ENCODE data around the gene GON7. TPM values are rescaled to one million over a fixed set of nuclear protein-coding genes. Genes with fewer than 3 reads are reported as not detected.

GON7 gene
- total RNA-seq, 1 donor from 2014 or later: 5.4 TPM

DNA sequence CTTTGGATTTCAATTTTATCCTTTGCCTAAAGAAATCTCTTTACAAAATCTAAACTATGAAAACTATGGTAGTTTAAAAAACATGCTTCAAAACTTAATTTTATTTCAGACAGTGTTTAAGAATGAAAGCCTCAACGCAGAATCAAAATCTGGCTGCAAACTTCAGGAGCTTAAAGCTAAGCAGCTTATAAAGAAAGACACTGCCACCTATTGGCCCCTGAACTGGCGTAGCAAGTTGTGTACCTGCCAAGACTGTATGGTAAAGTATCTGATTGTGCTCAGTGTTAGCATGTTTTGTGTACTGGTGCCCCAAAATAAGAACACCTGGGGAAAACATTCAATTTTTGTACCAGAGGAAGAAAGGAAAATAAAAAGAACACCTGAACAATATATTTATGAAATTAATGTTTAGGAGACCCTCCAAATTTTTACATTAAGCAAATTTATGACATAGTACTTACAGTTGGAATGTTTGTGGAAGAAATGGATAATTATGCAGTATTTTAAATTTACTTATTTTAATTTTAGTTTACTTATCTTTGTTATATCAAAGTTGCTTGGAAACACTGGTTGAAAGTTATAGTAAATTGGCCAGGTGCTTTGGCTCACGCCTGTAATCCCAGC, 12.3 kb upstream of the GON7 start:
- no peaks in the 10 kb centered on the region for H3K9me3 ChIP-seq (ENCODE audit: insufficient read depth, low read depth, low read length)
- Mint-ChIP-seq H3K4me3 (ENCODE audit: unreplicated experiment) (no peak overlapping the region), H3K27me3 (ENCODE audit: low read depth, unreplicated experiment) (no peaks in the 10 kb centered on the region), H3K9me3 (ENCODE audit: unreplicated experiment) (no peaks in the 10 kb centered on the region), H3K4me1 (ENCODE audit: low read depth, unreplicated experiment) (no peaks in the 10 kb centered on the region), H3K36me3 (ENCODE audit: low read depth, unreplicated experiment) (no peaks in the 10 kb centered on the region), H3K27ac (ENCODE audit: unreplicated experiment) (no peak overlapping the region)
- H3K4me2 ChIP-seq (ENCODE audit: low read length): no peak overlapping the region
- DNase-seq (ENCODE audit: low read depth) (peak; percentile 46), FAIRE-seq (no peak)
- peaks cover 14% of the 10 kb centered on the region for H3K36me3 ChIP-seq (ENCODE audit: insufficient read depth, low read length)
- no peak overlapping the region for H3K4me3 ChIP-seq (ENCODE audit: insufficient read depth, low read depth, low read length)
- no peak overlapping the region for H2AFZ ChIP-seq (ENCODE audit: low read depth, low read length)
- H3K27ac ChIP-seq (ENCODE audit: low read depth, low read length): no peak overlapping the region
- no peaks in the 10 kb centered on the region for H3K27me3 ChIP-seq (ENCODE audit: insufficient read depth, low read length)
- no peaks in the 10 kb centered on the region for H4K20me1 ChIP-seq (ENCODE audit: insufficient read depth, low read length)
- no peaks in the 10 kb centered on the region for H3K79me2 ChIP-seq (ENCODE audit: insufficient read depth, low read length)
- no peaks in the 10 kb centered on the region for H3K4me1 ChIP-seq (ENCODE audit: insufficient read depth, low read length)
- TF ChIP-seq, protein P1, sequence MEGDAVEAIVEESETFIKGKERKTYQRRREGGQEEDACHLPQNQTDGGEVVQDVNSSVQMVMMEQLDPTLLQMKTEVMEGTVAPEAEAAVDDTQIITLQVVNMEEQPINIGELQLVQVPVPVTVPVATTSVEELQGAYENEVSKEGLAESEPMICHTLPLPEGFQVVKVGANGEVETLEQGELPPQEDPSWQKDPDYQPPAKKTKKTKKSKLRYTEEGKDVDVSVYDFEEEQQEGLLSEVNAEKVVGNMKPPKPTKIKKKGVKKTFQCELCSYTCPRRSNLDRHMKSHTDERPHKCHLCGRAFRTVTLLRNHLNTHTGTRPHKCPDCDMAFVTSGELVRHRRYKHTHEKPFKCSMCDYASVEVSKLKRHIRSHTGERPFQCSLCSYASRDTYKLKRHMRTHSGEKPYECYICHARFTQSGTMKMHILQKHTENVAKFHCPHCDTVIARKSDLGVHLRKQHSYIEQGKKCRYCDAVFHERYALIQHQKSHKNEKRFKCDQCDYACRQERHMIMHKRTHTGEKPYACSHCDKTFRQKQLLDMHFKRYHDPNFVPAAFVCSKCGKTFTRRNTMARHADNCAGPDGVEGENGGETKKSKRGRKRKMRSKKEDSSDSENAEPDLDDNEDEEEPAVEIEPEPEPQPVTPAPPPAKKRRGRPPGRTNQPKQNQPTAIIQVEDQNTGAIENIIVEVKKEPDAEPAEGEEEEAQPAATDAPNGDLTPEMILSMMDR (IDR thresholded peaks at IDR 0.05; ENCODE audit: insufficient read depth, low read depth, low read length): peak; percentile 63
- TF ChIP-seq EZH2 (IDR thresholded peaks at IDR 0.05; ENCODE audit: insufficient read depth, low read length): no peak
- no peak overlapping the region for H3K9ac ChIP-seq (ENCODE audit: low read length)

DNA sequence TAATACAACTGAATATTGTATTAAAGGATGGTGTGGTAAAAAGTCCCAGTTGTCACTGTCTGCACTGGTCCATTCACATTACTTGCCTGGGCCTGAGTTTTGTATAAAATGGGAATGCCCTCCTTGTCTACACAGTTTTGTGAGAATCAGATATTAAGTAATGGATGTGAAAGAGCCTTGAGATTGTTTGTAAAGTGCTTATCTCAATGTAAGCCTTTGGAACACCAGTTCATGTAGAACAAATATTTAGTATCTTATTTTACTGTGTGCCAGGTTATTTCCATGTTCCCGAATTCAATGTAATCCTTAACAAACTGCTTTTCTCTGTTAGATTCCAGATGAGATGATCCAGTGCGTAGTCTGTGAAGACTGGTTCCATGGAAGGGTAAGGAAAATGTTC, 7.7 kb upstream of the GON7 start:
- Mint-ChIP-seq H3K27me3 (ENCODE audit: low read depth, unreplicated experiment) (no peaks in the 10 kb centered on the region), H3K9me3 (ENCODE audit: unreplicated experiment) (no peaks in the 10 kb centered on the region), H3K4me3 (ENCODE audit: unreplicated experiment) (no peak overlapping the region), H3K36me3 (ENCODE audit: low read depth, unreplicated experiment) (no peaks in the 10 kb centered on the region), H3K4me1 (ENCODE audit: low read depth, unreplicated experiment) (no peaks in the 10 kb centered on the region), H3K27ac (ENCODE audit: unreplicated experiment) (no peak overlapping the region)
- H3K9ac ChIP-seq (ENCODE audit: low read length): no peak overlapping the region
- DNase-seq (ENCODE audit: low read depth) (no peak), FAIRE-seq (no peak)
- no peaks in the 10 kb centered on the region for H3K4me1 ChIP-seq (ENCODE audit: insufficient read depth, low read length)
- H3K79me2 ChIP-seq (ENCODE audit: insufficient read depth, low read length): peaks cover 5% of the 10 kb centered on the region
- H3K36me3 ChIP-seq (ENCODE audit: insufficient read depth, low read length): peaks cover 21% of the 10 kb centered on the region
- no peak overlapping the region for H2AFZ ChIP-seq (ENCODE audit: low read depth, low read length)
- H3K27me3 ChIP-seq (ENCODE audit: insufficient read depth, low read length): no peaks in the 10 kb centered on the region
- H4K20me1 ChIP-seq (ENCODE audit: insufficient read depth, low read length): no peaks in the 10 kb centered on the region
- no peaks in the 10 kb centered on the region for H3K9me3 ChIP-seq (ENCODE audit: insufficient read depth, low read depth, low read length)
- H3K4me3 ChIP-seq (ENCODE audit: insufficient read depth, low read depth, low read length): no peak overlapping the region
- H3K27ac ChIP-seq (ENCODE audit: low read depth, low read length): no peak overlapping the region
- no peak overlapping the region for H3K4me2 ChIP-seq (ENCODE audit: low read length)
- TF ChIP-seq, protein P1 (IDR thresholded peaks at IDR 0.05; ENCODE audit: insufficient read depth, low read depth, low read length): no peak

- H3K36me3 ChIP-seq (ENCODE audit: insufficient read depth, low read length): peaks cover 21% of the 10 kb centered on the region
- H3K4me3 ChIP-seq (ENCODE audit: insufficient read depth, low read depth, low read length): no peak overlapping the region
- H4K20me1 ChIP-seq (ENCODE audit: insufficient read depth, low read length): no peaks in the 10 kb centered on the region
- DNase-seq (ENCODE audit: low read depth): no peak
- H3K4me1 Mint-ChIP-seq (ENCODE audit: low read depth, unreplicated experiment): peaks cover 2% of the 10 kb centered on the region
- H3K9ac ChIP-seq (ENCODE audit: low read length): no peak overlapping the region
- peaks cover 25% of the 10 kb centered on the region for H3K79me2 ChIP-seq (ENCODE audit: insufficient read depth, low read length)
- H3K36me3 Mint-ChIP-seq (ENCODE audit: low read depth, unreplicated experiment): no peaks in the 10 kb centered on the region
- no peaks in the 10 kb centered on the region for H3K4me1 ChIP-seq (ENCODE audit: insufficient read depth, low read length)
- H3K27me3 Mint-ChIP-seq (ENCODE audit: low read depth, unreplicated experiment): no peaks in the 10 kb centered on the region
- FAIRE-seq: no peak
- no peak overlapping the region for H2AFZ ChIP-seq (ENCODE audit: low read depth, low read length)
- H3K4me2 ChIP-seq (ENCODE audit: low read length): no peak overlapping the region
- H3K27ac ChIP-seq (ENCODE audit: low read depth, low read length): no peak overlapping the region
- no peak overlapping the region for H3K4me3 Mint-ChIP-seq (ENCODE audit: unreplicated experiment)
- no peak overlapping the region for H3K27ac Mint-ChIP-seq (ENCODE audit: unreplicated experiment)
- no peaks in the 10 kb centered on the region for H3K27me3 ChIP-seq (ENCODE audit: insufficient read depth, low read length)
- H3K9me3 ChIP-seq (ENCODE audit: insufficient read depth, low read depth, low read length): no peaks in the 10 kb centered on the region
- no peaks in the 10 kb centered on the region for H3K9me3 Mint-ChIP-seq (ENCODE audit: unreplicated experiment)
- TF ChIP-seq, protein P1 (IDR thresholded peaks at IDR 0.05; ENCODE audit: insufficient read depth, low read depth, low read length): no peak
- no peak for TF ChIP-seq EZH2 (IDR thresholded peaks at IDR 0.05; ENCODE audit: insufficient read depth, low read length)
These were observed 5.6 kb upstream of the GON7 start for GRCh38 chr14:93212432-93212831.

Data from astrocyte (in vitro differentiated cells and primary cell).